Measurements from ENCODE around the gene CCDC186. TPM values are rescaled to one million over a fixed set of nuclear protein-coding genes. Genes with fewer than 3 reads are reported as not detected.

CCDC186 gene
- total RNA-seq, 4 donors from 2014 or later = 43.3 to 49.7 (median 46.6) TPM

GRCh38 chr10:114078346-114078745 is 95.7 kb downstream of the CCDC186 start:
- TF ChIP-seq CTCF (IDR thresholded peaks at IDR 0.05) = no peak
- no peak for TF ChIP-seq POLR2A (IDR thresholded peaks at IDR 0.05)
- intact Hi-C loops (cut with DNase I) = no loop called here
- Histone ChIP-seq H3K36me3 (no peaks in the 10 kb centered on the region), H3K4me3 (replicated peaks in 1 of 3) (no peak overlapping the region), H3K9me3 (no peaks in the 10 kb centered on the region), H3K4me1 (no peaks in the 10 kb centered on the region), H3K27ac (no peak overlapping the region), H3K27me3 (no peaks in the 10 kb centered on the region)
- 76 to 85% methylated on average over 6 of the region's 6 CpGs for WGBS, 2 donors
- DNase-seq = no peak

GRCh38 chr10:114077815-114078219 is 96.2 kb downstream of the CCDC186 start:
- Histone ChIP-seq H3K27ac (no peak overlapping the region), H3K4me3 (replicated peaks in 1 of 3) (no peak overlapping the region), H3K36me3 (no peaks in the 10 kb centered on the region), H3K4me1 (no peaks in the 10 kb centered on the region), H3K27me3 (no peaks in the 10 kb centered on the region), H3K9me3 (no peaks in the 10 kb centered on the region)
- 75 to 78% methylated on average over 9 of the region's 9 CpGs for WGBS, 2 donors
- no peak for TF ChIP-seq POLR2A (IDR thresholded peaks at IDR 0.05)
- no peak for TF ChIP-seq CTCF (IDR thresholded peaks at IDR 0.05)
- no peak for DNase-seq
- intact Hi-C loops (cut with DNase I) = no loop called here

GRCh38 chr10:114077347-114077746 is 96.7 kb downstream of the CCDC186 start:
- Histone ChIP-seq H3K27me3 (no peaks in the 10 kb centered on the region), H3K36me3 (no peaks in the 10 kb centered on the region), H3K9me3 (no peaks in the 10 kb centered on the region), H3K27ac (no peak overlapping the region), H3K4me1 (no peaks in the 10 kb centered on the region), H3K4me3 (replicated peaks in 1 of 3) (no peak overlapping the region)
- DNase-seq = no peak
- intact Hi-C loops (cut with DNase I) = no loop called here
- no peak for TF ChIP-seq CTCF (IDR thresholded peaks at IDR 0.05)
- no peak for TF ChIP-seq POLR2A (IDR thresholded peaks at IDR 0.05)
- WGBS, 2 donors = 69 to 71% methylated on average over 1 of the region's 1 CpG

- TF ChIP-seq POLR2A (IDR thresholded peaks at IDR 0.05) = no peak
- no peak for TF ChIP-seq CTCF (IDR thresholded peaks at IDR 0.05)
- no peak overlapping the region for H3K4me3 ChIP-seq (replicated peaks in 1 of 3)
- no peaks in the 10 kb centered on the region for H3K36me3 ChIP-seq
- no peaks in the 10 kb centered on the region for H3K4me1 ChIP-seq
- no peak overlapping the region for H3K27ac ChIP-seq
- intact Hi-C loops (cut with DNase I) = no loop called here
- 90 to 93% methylated on average over 6 of the region's 6 CpGs for WGBS, 2 donors
- no peaks in the 10 kb centered on the region for H3K9me3 ChIP-seq
- H3K27me3 ChIP-seq = no peaks in the 10 kb centered on the region
- DNase-seq = no peak
Observed at GRCh38 chr10:114075093-114075492, 98.9 kb downstream of the CCDC186 start.

- intact Hi-C loops (cut with DNase I) = no loop called here
- Histone ChIP-seq H3K36me3 (no peaks in the 10 kb centered on the region), H3K4me1 (no peaks in the 10 kb centered on the region), H3K27me3 (no peaks in the 10 kb centered on the region), H3K9me3 (no peaks in the 10 kb centered on the region), H3K27ac (no peak overlapping the region), H3K4me3 (replicated peaks in 1 of 3) (no peak overlapping the region)
- DNase-seq = no peak
- TF ChIP-seq CTCF (IDR thresholded peaks at IDR 0.05) (no peak), POLR2A (IDR thresholded peaks at IDR 0.05) (no peak)
- 80 to 81% methylated on average over 14 of the region's 14 CpGs for WGBS, 2 donors
Observed at GRCh38 chr10:114073395-114074186, 100.4 kb downstream of the CCDC186 start.
